Gastroesophageal sphincter (tissue), 3 donors: Measurements from ENCODE around the gene KLHL29.

Experiments used
- CTCF ChIP-seq, 4 experiments: fragments of 200-600 bp in 2 of 4; fragments of 450-650 bp in 2 of 4; sonication (generic) in 1 of 4; IDR thresholded peaks; one replicate each; pipeline ENCODE4 v1.5.1; 2017 to 2019; ENCODE audit warnings: antibody characterized with exemption in 4 of 4, mild to moderate bottlenecking in 2 of 4, moderate library complexity in 2 of 4
- EP300 ChIP-seq: sonication (generic); formaldehyde crosslinking; IDR thresholded peaks from one replicate; pipeline ENCODE4 v1.6.1; 2017; ENCODE audit warnings: antibody characterized with exemption, mild to moderate bottlenecking
- POLR2A ChIP-seq, 2 donors: fragments of 450-650 bp; IDR thresholded peaks; one replicate each; pipeline ENCODE4 v1.6.1; 2017; ENCODE audit warnings: antibody characterized with exemption in 2 of 2, mild to moderate bottlenecking in 2 of 2, moderate library complexity in 1 of 2
- POLR2AphosphoS5 ChIP-seq: sonication (generic); formaldehyde crosslinking; IDR thresholded peaks from one replicate; pipeline ENCODE4 v1.6.1; 2017; ENCODE audit warnings: antibody characterized with exemption

- no peak for TF ChIP-seq CTCF (IDR thresholded peaks at IDR 0.05)
- TF ChIP-seq POLR2A (IDR thresholded peaks at IDR 0.05): no peak
- TF ChIP-seq POLR2AphosphoS5: no peak
- TF ChIP-seq EP300: no peak
These were observed 147.7 kb downstream of the KLHL29 start for GRCh38 chr2:23532391-23533337.
